ENCODE data around the gene VPS26B.
"Not testable (repeated sequence)": the region's sequence is repeated elsewhere in the genome, so short reads cannot be mapped to it uniquely, and the experiment has no call there.

The VPS26B gene

DNA sequence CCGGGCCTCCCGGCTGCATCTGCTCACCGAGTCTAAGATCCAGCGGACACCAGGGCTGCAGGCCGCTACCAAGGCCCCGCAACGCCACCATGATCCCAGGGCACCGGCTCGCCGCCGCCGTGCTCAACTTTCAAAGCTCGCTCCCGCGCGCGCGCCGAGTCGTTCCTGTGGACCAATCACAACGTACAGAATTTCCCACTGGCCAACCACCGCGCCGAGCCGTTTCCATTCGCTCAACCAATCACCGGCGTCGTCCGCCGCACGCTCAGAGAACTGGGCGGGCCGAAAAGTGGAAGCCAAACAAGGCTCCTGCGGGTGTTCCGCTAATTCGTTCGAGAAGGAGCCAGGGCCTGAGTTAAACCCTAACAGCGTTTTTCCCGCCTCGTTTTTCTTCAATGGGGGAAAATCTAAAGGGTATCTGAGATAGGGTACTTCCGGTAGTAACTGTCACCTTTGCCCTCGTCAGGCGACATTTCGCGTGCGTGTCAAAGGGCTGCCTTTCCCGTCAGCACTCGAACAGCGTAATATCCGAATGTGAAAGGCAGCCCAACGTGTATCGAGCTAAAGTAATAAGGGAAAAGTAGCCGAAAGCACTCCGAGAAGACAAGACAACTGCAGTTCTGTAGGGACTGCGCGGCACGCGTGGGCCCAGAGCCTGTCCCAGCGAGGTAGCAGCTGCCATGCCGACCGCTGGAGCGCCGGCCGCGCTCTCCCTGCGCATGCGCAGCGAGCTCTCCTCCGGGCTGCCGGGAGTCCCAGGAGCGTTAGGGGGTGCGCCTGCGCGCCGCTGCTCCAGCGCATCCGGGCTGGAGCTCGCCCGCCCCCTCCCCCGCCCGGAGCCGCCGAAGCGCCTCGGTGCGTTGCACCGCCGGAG, at the start of gene VPS26B, which contains the start of gene NCAPD3:
TSS of gene VPS26B (plus strand) at position 836 of the 874 bp plus-strand sequence. CDS start 452 bp downstream, outside the sequence.
TSS of gene NCAPD3 (minus strand) at position 132 of the 874 bp plus-strand sequence. CDS start at position 91, 41 bp downstream.
- DNase-seq (ENCODE audit: low read depth): peak; percentile 94
- H3K4me3 ChIP-seq (ENCODE audit: low read length): peak within 1 kb of the TSS; percentile 77
- TF ChIP-seq CTCF (conservative IDR thresholded peaks at IDR 0.05; ENCODE audit: low read length): no peak

- peak; percentile 19 for DNase-seq (ENCODE audit: low read depth)
- TF ChIP-seq CTCF (conservative IDR thresholded peaks at IDR 0.05; ENCODE audit: low read length): no peak
- no peak overlapping the region for H3K4me3 ChIP-seq (ENCODE audit: low read length)
These were observed 48.2 kb upstream of the VPS26B start for GRCh38 chr11:134176284-134176683.

- TF ChIP-seq CTCF (conservative IDR thresholded peaks at IDR 0.05; ENCODE audit: low read length): no peak
- H3K4me3 ChIP-seq (ENCODE audit: low read length): no peak overlapping the region
- no peak for DNase-seq (ENCODE audit: low read depth)
These were observed 46.3 kb upstream of the VPS26B start for GRCh38 chr11:134178032-134178674.

DNA sequence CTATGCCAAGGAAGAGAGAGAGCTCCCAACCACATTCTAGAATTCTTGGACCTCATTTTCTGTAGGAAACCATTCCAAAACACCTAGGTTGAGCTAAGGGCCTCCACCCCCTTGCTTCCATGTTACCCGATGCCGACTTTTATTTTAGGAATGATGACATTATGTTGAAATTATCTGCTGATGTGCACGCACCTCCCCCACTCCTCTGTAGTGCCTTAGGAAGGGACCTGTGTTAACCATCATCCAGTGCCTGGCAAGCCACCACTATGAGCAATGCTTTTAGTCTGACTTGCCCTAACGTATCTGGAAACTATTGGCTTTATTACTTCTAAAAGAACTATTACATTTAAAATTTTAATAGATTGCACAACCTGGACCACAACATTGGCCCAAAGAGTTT, 42.8 kb upstream of the VPS26B start:
- H3K4me3 ChIP-seq (ENCODE audit: low read length): no peak overlapping the region
- peak; percentile 69 for DNase-seq (ENCODE audit: low read depth)
- TF ChIP-seq CTCF (conservative IDR thresholded peaks at IDR 0.05; ENCODE audit: low read length): no peak

DNA sequence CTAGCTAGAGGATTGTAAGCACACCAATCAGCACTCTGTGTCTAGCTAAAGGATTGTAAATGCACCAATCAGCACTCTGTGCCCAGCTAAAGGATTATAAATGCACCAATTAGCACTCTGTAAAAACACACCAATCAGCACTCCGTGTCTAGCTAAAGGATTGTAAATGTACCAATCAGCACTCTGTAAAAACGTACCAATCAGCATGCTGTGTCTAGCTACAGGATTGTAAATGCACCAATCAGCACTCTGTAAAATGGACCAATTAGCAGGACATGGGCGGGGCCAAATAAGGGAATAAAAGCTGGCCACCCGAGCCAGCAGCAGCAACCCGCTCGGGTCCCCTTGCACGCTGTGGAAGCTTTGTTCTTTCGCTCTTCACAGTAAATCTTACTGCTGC, 36.4 kb upstream of the VPS26B start:
- DNase-seq (ENCODE audit: low read depth): not testable (repeated sequence)

GRCh38 chr11:134196756-134197155, 27.7 kb upstream of the VPS26B start:
- no peak for TF ChIP-seq CTCF (conservative IDR thresholded peaks at IDR 0.05; ENCODE audit: low read length)
- no peak for DNase-seq (ENCODE audit: low read depth)
- no peak overlapping the region for H3K4me3 ChIP-seq (ENCODE audit: low read length)

More for the DNA sequence above, 36.4 kb upstream of the VPS26B start:
- H3K4me3 ChIP-seq (ENCODE audit: low read length): not testable (repeated sequence)

DNA sequence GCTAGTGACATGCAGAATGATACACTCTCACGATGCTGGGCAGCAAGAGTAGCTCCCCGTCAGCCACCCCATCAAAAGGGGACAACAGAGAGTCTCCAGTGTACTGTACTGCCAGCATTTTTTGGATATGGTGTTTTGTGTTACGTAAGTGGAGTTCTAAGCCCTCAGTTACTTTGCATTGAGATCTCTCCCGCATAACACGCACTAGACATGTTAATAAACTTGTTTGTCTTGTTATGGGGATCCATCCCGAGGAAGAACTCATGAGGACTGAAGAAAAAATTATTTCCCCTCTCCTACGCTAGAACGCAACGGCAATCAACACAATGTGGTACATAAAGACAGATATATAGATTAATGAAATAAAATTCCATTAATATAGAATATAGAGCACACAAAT, 24.9 kb upstream of the VPS26B start:
- TF ChIP-seq CTCF (conservative IDR thresholded peaks at IDR 0.05; ENCODE audit: low read length): no peak
- DNase-seq (ENCODE audit: low read depth): no peak
- H3K4me3 ChIP-seq (ENCODE audit: low read length): no peak overlapping the region

Measured in AG10803 (cell line).